Inferior parietal cortex (tissue), 1 donor: ENCODE results near the gene FARP1.

ENCODE experiments used
- DNase-seq: peaks from one replicate; pipeline ENCODE4 v3.0.0-alpha.2; 2016; ENCODE audit errors: extremely low spot score

Gene FARP1

GRCh38 chr13:98285852-98286594 is 143.1 kb downstream of the FARP1 start:
- DNase-seq: no peak

- no peak for DNase-seq
Measured at GRCh38 chr13:98286799-98287198, 143.9 kb downstream of the FARP1 start.

GRCh38 chr13:98288211-98288610 is 145.3 kb downstream of the FARP1 start:
- DNase-seq: no peak

GRCh38 chr13:98289339-98289945 is 146.5 kb downstream of the FARP1 start:
- no peak for DNase-seq

GRCh38 chr13:98290261-98290660 is 147.4 kb downstream of the FARP1 start:
- no peak for DNase-seq

- DNase-seq: no peak
Measured at GRCh38 chr13:98291658-98292057, 148.8 kb downstream of the FARP1 start.

GRCh38 chr13:98293103-98293502 is 150.2 kb downstream of the FARP1 start:
- no peak for DNase-seq

- DNase-seq: no peak
Measured at GRCh38 chr13:98293570-98294142, 150.8 kb downstream of the FARP1 start.

GRCh38 chr13:98295371-98295770 is 152.5 kb downstream of the FARP1 start:
- DNase-seq: no peak

GRCh38 chr13:98297051-98297450 is 154.2 kb downstream of the FARP1 start:
- DNase-seq: no peak

GRCh38 chr13:98297745-98298144 is 154.9 kb downstream of the FARP1 start:
- no peak for DNase-seq

GRCh38 chr13:98298599-98298998 is 155.7 kb downstream of the FARP1 start:
- DNase-seq: no peak

- no peak for DNase-seq
Measured at GRCh38 chr13:98299235-98299965, 156.5 kb downstream of the FARP1 start.

GRCh38 chr13:98299966-98300350 is 157.1 kb downstream of the FARP1 start:
- DNase-seq: no peak

- no peak for DNase-seq
Measured at GRCh38 chr13:98300956-98301641, 158.2 kb downstream of the FARP1 start.

- DNase-seq: no peak
Measured at GRCh38 chr13:98301721-98302120, 158.8 kb downstream of the FARP1 start.

GRCh38 chr13:98303858-98304257 is 161.0 kb downstream of the FARP1 start:
- DNase-seq: no peak

GRCh38 chr13:98305670-98306069 is 162.8 kb downstream of the FARP1 start:
- no peak for DNase-seq

GRCh38 chr13:98307463-98308085 is 164.7 kb downstream of the FARP1 start:
- no peak for DNase-seq

GRCh38 chr13:98308086-98308911 is 165.4 kb downstream of the FARP1 start:
- DNase-seq: no peak
